ENCODE measurements around the gene WDR7.

DNA sequence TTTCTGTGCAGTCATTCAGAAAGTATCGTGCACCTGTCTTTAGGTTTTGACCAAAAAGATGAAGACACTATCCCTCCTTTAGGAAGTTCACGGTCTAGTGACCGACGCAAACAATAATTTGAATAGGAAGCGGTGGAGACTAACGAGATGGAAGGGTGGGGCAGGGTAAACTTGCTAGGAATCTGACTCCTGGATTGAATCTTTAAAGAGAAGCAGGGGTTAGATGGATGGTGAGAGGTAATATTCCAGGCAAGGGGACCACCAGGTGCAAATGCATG is 12.1 kb upstream of the WDR7 start:
- TF ChIP-seq, protein P1, sequence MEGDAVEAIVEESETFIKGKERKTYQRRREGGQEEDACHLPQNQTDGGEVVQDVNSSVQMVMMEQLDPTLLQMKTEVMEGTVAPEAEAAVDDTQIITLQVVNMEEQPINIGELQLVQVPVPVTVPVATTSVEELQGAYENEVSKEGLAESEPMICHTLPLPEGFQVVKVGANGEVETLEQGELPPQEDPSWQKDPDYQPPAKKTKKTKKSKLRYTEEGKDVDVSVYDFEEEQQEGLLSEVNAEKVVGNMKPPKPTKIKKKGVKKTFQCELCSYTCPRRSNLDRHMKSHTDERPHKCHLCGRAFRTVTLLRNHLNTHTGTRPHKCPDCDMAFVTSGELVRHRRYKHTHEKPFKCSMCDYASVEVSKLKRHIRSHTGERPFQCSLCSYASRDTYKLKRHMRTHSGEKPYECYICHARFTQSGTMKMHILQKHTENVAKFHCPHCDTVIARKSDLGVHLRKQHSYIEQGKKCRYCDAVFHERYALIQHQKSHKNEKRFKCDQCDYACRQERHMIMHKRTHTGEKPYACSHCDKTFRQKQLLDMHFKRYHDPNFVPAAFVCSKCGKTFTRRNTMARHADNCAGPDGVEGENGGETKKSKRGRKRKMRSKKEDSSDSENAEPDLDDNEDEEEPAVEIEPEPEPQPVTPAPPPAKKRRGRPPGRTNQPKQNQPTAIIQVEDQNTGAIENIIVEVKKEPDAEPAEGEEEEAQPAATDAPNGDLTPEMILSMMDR (IDR thresholded peaks at IDR 0.05) = no peak
- no peak for TF ChIP-seq EP300 (IDR thresholded peaks at IDR 0.05)
- no peak for TF ChIP-seq POLR2A (IDR thresholded peaks at IDR 0.05)
